ENCODE results near the gene DGKG. TPM values are rescaled to one million over a fixed set of nuclear protein-coding genes. Genes with fewer than 3 reads are reported as not detected.

Gene DGKG
- polyA plus RNA-seq, 1 of the 3 experiments (the other 2 are of a cell fraction): 0.12 TPM

- Histone ChIP-seq H3K27ac (ENCODE audit: low read depth in 2 of 2, low read length in 1 of 2) (no peak overlapping the region), H3K27me3 (ENCODE audit: insufficient read depth) (no peaks in the 10 kb centered on the region; the same call in 1 of the 2 replicates), H4K20me1 (ENCODE audit: insufficient read depth) (no peaks in the 10 kb centered on the region), H3K9ac (no peak overlapping the region), H3K4me2 (no peak overlapping the region), H2AFZ (ENCODE audit: low read depth) (no peak overlapping the region), H3K4me1 (ENCODE audit: control insufficient read depth in 1 of 2, insufficient read depth in 2 of 2, low read depth in 1 of 2, low read length in 1 of 2) (no peaks in the 10 kb centered on the region), H3K4me3 (ENCODE audit: low read depth in 2 of 2, low read length in 1 of 2) (no peak overlapping the region), H3K9me2 (no peaks in the 10 kb centered on the region), H3K79me2 (ENCODE audit: insufficient read depth) (no peaks in the 10 kb centered on the region), H3F3A (replicated peaks; ENCODE audit: insufficient read depth) (no peaks in the 10 kb centered on the region), H3K9me3 (no peaks in the 10 kb centered on the region), H3K36me3 (replicated peaks in 1 of 2; ENCODE audit: control insufficient read depth in 1 of 2, insufficient read depth in 2 of 2, low read length in 1 of 2) (no peaks in the 10 kb centered on the region)
- no peak for DNase-seq
- ChIA-PET CTCF (no interaction called here), POLR2A (no interaction called here)
- 38% methylated on average over 6 of the region's 6 CpGs for WGBS (ENCODE audit: low lambda C conversion rate)
- TF ChIP-seq, protein P1, sequence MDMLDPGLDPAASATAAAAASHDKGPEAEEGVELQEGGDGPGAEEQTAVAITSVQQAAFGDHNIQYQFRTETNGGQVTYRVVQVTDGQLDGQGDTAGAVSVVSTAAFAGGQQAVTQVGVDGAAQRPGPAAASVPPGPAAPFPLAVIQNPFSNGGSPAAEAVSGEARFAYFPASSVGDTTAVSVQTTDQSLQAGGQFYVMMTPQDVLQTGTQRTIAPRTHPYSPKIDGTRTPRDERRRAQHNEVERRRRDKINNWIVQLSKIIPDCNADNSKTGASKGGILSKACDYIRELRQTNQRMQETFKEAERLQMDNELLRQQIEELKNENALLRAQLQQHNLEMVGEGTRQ (IDR thresholded peaks at IDR 0.05; ENCODE audit: borderline replicate concordance, low read depth, low read length): no peak
- TF ChIP-seq NFIC (IDR thresholded peaks at IDR 0.05; ENCODE audit: borderline replicate concordance) (no peak), RXRA (IDR thresholded peaks at IDR 0.05; ENCODE audit: borderline replicate concordance, low read depth) (no peak), MXI1 (IDR thresholded peaks at IDR 0.05; ENCODE audit: low read depth, low read length) (no peak), PBX3 (IDR thresholded peaks at IDR 0.05) (no peak), CHD2 (IDR thresholded peaks at IDR 0.05; ENCODE audit: low read length, partially characterized antibody) (no peak), TAF1 (IDR thresholded peaks at IDR 0.05; ENCODE audit: borderline replicate concordance, low read depth, low read length) (no peak), TEAD4 (IDR thresholded peaks at IDR 0.05; ENCODE audit: borderline replicate concordance, insufficient read depth) (no peak), FOXJ3 (CRISPR knock-in tag; IDR thresholded peaks at IDR 0.05) (no peak), FOXM1 (IDR thresholded peaks at IDR 0.05; ENCODE audit: low read depth) (no peak), SMC3 (IDR thresholded peaks at IDR 0.05; ENCODE audit: low read depth, low read length) (no peak), ZBTB33 (IDR thresholded peaks at IDR 0.05; ENCODE audit: borderline replicate concordance, low read depth) (no peak), IRF3 (IDR thresholded peaks at IDR 0.05; ENCODE audit: low read depth, low read length) (no peak)
- TF ChIP-seq, protein P2, sequence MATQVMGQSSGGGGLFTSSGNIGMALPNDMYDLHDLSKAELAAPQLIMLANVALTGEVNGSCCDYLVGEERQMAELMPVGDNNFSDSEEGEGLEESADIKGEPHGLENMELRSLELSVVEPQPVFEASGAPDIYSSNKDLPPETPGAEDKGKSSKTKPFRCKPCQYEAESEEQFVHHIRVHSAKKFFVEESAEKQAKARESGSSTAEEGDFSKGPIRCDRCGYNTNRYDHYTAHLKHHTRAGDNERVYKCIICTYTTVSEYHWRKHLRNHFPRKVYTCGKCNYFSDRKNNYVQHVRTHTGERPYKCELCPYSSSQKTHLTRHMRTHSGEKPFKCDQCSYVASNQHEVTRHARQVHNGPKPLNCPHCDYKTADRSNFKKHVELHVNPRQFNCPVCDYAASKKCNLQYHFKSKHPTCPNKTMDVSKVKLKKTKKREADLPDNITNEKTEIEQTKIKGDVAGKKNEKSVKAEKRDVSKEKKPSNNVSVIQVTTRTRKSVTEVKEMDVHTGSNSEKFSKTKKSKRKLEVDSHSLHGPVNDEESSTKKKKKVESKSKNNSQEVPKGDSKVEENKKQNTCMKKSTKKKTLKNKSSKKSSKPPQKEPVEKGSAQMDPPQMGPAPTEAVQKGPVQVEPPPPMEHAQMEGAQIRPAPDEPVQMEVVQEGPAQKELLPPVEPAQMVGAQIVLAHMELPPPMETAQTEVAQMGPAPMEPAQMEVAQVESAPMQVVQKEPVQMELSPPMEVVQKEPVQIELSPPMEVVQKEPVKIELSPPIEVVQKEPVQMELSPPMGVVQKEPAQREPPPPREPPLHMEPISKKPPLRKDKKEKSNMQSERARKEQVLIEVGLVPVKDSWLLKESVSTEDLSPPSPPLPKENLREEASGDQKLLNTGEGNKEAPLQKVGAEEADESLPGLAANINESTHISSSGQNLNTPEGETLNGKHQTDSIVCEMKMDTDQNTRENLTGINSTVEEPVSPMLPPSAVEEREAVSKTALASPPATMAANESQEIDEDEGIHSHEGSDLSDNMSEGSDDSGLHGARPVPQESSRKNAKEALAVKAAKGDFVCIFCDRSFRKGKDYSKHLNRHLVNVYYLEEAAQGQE (IDR thresholded peaks at IDR 0.05; ENCODE audit: low read depth, low read length): no peak
- TF ChIP-seq, protein P3, sequence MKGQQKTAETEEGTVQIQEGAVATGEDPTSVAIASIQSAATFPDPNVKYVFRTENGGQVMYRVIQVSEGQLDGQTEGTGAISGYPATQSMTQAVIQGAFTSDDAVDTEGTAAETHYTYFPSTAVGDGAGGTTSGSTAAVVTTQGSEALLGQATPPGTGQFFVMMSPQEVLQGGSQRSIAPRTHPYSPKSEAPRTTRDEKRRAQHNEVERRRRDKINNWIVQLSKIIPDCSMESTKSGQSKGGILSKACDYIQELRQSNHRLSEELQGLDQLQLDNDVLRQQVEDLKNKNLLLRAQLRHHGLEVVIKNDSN (IDR thresholded peaks at IDR 0.05; ENCODE audit: borderline replicate concordance, low read depth): no peak
Observed at GRCh38 chr3:186330772-186331460, 31.1 kb downstream of the DGKG start.
